ENCODE measurements around the gene INPP5F.

DNA sequence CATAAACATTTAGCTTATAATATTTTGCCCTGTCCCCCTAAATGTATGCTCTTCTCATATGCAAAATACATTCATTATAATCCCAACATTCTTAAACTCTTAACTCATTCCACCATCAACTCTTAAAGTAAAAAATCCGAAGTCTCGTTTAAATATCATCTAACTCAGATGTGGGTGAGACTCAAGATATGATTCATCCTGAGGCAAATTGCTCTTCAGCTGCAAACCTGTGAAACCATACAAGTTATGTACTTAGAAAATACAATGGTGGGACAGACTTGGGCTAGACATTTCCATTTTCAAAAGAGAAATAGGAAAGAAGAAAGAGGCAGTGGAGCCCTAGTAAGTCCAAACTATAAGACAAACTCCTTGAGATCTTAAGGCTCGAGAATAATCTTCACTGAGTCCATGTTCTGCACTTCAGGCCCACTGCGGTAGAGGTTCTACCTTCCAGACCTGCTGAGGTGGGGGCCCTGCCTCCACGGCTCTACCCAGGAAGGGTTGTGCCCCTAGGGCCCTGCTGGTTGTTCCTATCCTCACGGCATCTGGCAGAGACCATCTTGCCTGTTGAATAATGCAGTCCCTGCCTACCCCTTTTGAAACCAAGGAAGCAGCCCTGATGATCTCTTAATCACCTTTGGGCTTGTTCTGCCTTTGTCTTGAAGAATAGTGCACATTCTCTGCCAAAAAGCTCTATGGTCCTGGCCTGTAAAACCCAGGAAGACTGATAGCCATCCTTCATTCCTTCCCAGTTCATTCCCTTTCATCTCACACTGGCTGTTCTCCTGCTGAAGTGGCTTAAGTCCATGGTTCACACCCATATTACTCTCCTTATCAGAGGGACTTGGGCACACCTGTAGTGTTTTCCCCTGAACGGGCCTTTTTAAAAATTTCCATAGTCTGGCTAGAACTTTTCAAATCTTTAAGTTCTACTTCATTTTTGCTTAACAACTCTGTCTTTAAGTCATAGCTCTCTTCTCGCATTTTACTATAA is 37.3 kb downstream of the INPP5F start:
- TF ChIP-seq EZH2 (IDR thresholded peaks at IDR 0.05; ENCODE audit: low read length): no peak
- TF ChIP-seq, protein P1, sequence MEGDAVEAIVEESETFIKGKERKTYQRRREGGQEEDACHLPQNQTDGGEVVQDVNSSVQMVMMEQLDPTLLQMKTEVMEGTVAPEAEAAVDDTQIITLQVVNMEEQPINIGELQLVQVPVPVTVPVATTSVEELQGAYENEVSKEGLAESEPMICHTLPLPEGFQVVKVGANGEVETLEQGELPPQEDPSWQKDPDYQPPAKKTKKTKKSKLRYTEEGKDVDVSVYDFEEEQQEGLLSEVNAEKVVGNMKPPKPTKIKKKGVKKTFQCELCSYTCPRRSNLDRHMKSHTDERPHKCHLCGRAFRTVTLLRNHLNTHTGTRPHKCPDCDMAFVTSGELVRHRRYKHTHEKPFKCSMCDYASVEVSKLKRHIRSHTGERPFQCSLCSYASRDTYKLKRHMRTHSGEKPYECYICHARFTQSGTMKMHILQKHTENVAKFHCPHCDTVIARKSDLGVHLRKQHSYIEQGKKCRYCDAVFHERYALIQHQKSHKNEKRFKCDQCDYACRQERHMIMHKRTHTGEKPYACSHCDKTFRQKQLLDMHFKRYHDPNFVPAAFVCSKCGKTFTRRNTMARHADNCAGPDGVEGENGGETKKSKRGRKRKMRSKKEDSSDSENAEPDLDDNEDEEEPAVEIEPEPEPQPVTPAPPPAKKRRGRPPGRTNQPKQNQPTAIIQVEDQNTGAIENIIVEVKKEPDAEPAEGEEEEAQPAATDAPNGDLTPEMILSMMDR (optimal IDR thresholded peaks at IDR 0.05 in 1 of 3, IDR thresholded peaks at IDR 0.05 in 1 of 3, conservative IDR thresholded peaks at IDR 0.05 in 1 of 3; ENCODE audit: extremely low read depth in 1 of 3, insufficient read depth in 2 of 3, low read length in 3 of 3): no peak
